ENCODE results near the gene CFAP119.
A peak's percentile ranks its signal among the peaks of the same experiment; 100 is the strongest.

Gene CFAP119

GRCh38 chr16:30738984-30739951 is 22.6 kb downstream of the CFAP119 start:
- no peak for DNase-seq

DNA sequence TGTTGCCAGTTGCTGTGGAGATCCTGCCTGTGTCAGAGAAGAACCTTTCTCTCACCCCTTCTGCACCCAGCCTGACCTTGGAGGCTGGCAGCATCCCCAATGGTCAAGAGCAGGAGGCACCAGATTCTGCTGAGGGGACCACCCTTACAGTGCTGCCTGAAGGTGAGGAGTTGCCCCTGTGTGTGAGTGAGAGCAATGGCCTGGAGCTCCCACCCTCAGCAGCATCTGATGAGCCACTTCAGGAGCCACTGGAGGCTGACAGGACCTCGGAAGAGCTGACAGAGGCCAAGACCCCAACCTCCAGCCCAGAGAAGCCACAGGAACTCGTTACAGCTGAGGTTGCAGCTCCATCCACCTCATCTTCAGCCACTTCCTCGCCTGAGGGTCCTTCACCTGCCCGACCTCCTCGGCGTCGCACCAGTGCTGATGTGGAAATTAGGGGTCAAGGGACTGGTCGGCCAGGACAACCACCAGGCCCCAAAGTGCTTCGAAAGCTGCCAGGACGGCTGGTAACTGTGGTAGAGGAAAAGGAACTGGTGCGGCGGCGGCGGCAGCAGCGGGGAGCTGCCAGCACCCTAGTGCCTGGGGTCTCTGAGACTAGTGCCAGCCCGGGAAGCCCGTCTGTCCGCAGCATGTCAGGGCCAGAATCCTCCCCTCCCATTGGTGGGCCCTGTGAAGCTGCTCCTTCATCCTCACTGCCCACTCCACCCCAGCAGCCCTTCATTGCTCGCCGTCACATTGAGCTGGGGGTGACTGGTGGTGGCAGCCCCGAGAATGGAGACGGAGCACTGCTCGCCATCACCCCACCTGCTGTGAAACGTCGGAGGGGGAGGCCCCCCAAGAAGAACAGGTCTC is 23.8 kb downstream of the CFAP119 start:
- DNase-seq, result no peak

- no peak for DNase-seq
These were observed 24.7 kb downstream of the CFAP119 start for GRCh38 chr16:30736995-30737793.

GRCh38 chr16:30731411-30731810 is 30.5 kb downstream of the CFAP119 start:
- no peak for DNase-seq

DNA sequence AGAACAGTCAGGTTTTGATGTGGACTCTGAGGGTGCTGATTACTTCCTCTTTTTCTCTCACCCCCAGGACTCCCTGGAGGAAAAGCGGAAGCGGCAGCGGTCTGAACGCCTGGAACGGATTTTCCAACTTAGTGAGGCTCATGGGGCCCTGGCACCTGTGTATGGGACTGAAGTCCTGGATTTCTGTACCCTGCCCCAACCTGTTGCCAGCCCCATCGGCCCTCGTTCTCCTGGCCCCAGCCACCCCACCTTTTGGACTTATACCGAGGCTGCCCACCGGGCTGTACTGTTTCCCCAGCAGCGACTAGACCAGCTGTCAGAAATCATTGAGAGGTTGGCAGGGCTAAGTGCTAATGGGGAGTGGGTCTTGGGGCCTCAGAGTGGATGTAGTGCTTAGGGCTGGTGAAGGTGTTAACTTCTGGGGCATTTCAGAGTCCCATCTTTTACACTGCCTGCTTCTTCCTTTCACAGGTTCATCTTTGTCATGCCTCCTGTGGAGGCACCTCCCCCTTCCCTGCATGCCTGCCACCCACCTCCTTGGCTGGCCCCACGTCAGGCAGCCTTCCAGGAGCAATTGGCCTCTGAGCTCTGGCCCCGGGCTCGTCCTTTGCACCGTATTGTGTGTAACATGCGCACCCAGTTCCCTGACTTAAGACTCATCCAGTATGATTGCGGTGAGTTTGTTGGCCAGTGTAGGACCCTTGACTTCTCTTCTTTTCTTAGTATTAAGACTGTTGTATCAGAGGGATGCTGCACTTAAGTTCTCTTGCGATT is 32.8 kb downstream of the CFAP119 start:
- no peak for DNase-seq

- DNase-seq, result no peak
These were observed 33.5 kb downstream of the CFAP119 start for GRCh38 chr16:30728321-30728720.

- DNase-seq, result no peak
These were observed 36.5 kb downstream of the CFAP119 start for GRCh38 chr16:30725418-30725792.

DNA sequence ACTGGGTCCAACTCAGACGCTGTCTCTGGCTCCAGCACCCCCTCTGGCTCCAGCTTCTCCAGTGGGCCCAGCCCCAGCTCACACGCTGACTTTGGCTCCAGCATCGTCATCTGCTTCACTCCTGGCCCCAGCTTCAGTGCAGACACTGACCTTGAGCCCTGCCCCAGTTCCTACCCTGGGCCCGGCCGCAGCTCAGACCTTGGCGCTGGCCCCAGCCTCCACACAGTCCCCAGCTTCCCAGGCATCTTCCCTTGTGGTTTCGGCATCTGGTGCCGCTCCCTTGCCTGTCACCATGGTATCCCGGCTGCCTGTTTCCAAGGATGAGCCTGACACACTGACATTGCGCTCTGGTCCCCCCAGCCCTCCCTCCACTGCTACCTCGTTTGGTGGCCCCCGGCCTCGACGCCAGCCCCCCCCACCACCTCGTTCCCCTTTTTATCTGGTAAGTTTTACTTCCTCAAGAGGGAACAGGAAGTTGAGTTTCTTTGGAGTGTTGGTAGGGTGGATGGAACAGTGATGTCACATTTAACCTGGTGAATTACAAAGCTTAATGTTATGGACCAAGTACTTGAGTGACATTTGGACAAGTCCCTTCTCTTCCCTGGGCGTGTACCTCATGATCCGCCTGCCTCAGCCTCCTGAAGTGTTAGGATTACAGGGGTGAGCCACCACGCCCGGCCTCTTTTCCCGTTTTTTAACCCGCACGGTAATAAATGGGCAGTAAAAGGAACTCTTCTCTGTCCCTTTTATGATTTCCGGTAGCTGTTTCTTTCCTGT is 37.0 kb downstream of the CFAP119 start:
- no peak for DNase-seq

DNA sequence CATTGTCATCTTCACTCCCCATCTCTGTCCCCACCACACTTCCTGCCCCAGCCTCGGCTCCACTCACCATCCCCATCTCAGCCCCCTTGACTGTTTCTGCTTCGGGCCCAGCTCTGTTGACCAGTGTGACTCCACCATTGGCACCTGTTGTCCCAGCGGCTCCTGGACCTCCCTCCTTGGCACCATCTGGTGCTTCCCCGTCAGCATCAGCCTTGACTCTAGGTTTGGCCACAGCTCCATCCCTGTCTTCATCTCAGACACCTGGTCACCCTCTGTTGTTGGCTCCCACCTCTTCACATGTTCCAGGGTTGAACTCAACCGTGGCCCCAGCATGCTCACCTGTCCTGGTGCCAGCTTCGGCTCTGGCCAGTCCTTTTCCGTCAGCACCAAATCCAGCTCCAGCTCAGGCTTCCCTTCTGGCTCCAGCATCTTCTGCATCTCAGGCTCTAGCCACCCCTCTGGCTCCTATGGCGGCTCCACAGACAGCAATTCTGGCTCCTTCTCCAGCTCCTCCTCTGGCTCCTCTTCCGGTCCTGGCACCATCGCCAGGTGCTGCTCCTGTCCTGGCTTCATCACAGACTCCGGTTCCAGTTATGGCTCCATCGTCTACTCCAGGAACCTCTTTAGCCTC is 38.0 kb downstream of the CFAP119 start:
- DNase-seq, result no peak

- no peak for DNase-seq
These were observed 38.9 kb downstream of the CFAP119 start for GRCh38 chr16:30722916-30723315.

- DNase-seq, result no peak
These were observed 39.4 kb downstream of the CFAP119 start for GRCh38 chr16:30722443-30722842.

- no peak for DNase-seq
These were observed 40.3 kb downstream of the CFAP119 start for GRCh38 chr16:30721606-30722005.

DNA sequence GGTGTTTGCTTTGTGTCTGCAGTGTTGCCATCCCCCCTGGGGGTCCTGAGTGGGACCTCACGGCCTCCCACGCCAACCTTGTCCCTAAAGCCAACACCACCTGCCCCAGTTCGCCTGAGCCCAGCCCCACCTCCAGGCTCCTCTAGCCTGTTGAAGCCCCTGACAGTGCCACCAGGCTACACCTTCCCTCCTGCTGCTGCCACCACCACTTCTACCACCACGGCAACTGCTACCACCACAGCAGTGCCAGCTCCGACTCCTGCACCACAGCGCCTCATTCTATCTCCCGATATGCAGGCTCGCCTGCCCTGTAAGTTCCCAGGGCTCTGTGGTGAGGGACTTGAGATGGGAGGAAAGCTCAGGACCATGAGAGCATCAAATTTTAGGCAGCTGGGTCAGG is 40.7 kb downstream of the CFAP119 start:
- DNase-seq, result no peak

- no peak for DNase-seq
These were observed 41.2 kb downstream of the CFAP119 start for GRCh38 chr16:30720694-30721093.

DNA sequence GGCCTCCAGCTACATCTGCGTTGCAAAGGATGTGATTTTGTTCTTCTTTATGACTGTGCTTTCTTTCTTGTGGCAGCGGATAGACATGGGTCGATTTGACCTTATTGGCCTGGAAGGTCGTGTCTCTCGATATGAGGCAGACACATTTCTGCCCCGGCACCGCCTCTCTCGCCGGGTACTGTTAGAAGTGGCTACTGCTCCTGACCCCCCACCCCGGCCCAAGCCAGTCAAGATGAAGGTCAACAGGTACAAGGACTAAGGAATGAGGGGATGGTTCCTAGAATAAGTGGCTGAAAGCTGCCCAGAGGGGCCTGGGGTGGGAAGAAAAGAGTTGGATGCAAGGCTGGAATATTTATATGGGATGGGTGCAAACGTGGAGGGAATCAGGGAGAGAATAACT is 41.8 kb downstream of the CFAP119 start:
- DNase-seq, result no peak

- DNase-seq, result peak; percentile 58
These were observed 46.0 kb downstream of the CFAP119 start for GRCh38 chr16:30715750-30716445.

DNA sequence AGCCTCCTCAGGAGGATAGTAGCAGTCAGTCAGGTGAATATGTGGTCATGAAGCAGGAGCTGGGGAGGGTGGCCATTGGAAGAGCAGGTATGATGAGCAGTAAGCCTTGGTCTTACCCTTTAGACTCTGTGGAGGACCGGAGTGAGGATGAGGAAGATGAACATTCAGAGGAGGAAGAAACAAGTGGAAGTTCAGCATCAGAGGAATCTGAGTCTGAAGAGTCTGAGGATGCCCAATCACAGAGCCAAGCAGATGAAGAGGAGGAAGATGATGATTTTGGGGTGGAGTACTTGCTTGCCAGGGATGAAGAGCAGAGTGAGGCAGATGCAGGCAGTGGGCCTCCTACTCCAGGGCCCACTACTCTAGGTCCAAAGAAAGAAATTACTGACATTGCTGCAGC is 50.1 kb downstream of the CFAP119 start:
- DNase-seq, result no peak

DNA sequence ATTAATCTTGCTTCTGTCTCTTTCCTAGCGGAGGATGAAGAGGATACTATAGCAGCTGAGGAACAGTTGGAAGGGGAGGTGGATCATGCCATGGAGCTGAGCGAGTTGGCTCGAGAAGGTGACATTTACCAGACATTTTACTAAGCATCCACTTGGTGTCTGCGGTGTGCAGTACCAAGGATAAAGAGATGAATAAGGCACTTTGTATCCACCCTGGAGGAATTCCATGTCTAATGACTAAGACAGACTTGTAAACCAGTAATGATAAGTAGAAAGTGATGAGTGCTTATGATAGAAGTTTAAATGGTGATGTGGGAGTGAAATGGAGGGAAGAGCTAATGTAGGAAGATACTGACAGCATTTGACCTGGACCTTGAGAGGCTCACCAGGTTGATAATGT is 50.9 kb downstream of the CFAP119 start:
- no peak for DNase-seq
